ENCODE data around the gene PEX5L.

Gene PEX5L

GRCh38 chr3:179772297-179772696 is 264.4 kb downstream of the PEX5L start:
- H3K4me2 ChIP-seq (ENCODE audit: low read depth, low read length), result no peak overlapping the region

GRCh38 chr3:179771797-179772196 is 264.9 kb downstream of the PEX5L start:
- no peak overlapping the region for H3K9ac ChIP-seq (ENCODE audit: low read length)
- no peaks in the 10 kb centered on the region for H3K27me3 ChIP-seq (replicated peaks; ENCODE audit: insufficient read depth, low read length)
- H3F3A ChIP-seq (ENCODE audit: insufficient read depth, low read length), result no peaks in the 10 kb centered on the region
- no peak overlapping the region for H3K4me2 ChIP-seq (ENCODE audit: low read depth, low read length)
- H3K9me3 ChIP-seq (replicated peaks; ENCODE audit: insufficient read depth, low read length), result no peaks in the 10 kb centered on the region
- no peak for DNase-seq
- 0 out of 2 replicates have a peak, but pooled peaks cover 4% of the 10 kb centered on the region for H3K36me3 ChIP-seq (replicated peaks; ENCODE audit: insufficient read depth, low read length)
- H3K4me3 ChIP-seq (ENCODE audit: low read length), result no peak overlapping the region
- H3K27ac ChIP-seq (ENCODE audit: low read length), result no peak overlapping the region
- no peaks in the 10 kb centered on the region for H3K4me1 ChIP-seq (ENCODE audit: low read length)
- no peaks in the 10 kb centered on the region for H3K79me2 ChIP-seq (ENCODE audit: low read length)
- no peaks in the 10 kb centered on the region for H4K20me1 ChIP-seq (ENCODE audit: insufficient read depth, low read length)
- TF ChIP-seq EZH2phosphoT487 (IDR thresholded peaks at IDR 0.05; ENCODE audit: low read length) (no peak), CTCF (IDR thresholded peaks at IDR 0.05; ENCODE audit: low read length) (no peak), EZH2 (optimal IDR thresholded peaks at IDR 0.05; ENCODE audit: low read depth, low read length) (no peak)
- H3K9me2 ChIP-seq (replicated peaks; ENCODE audit: insufficient read depth, low read length), result no peaks in the 10 kb centered on the region
- H2AFZ ChIP-seq (ENCODE audit: low read length), result no peak overlapping the region

More at GRCh38 chr3:179772297-179772696, 264.4 kb downstream of the PEX5L start:
- no peak for DNase-seq
- no peaks in the 10 kb centered on the region for H4K20me1 ChIP-seq (ENCODE audit: insufficient read depth, low read length)
- no peaks in the 10 kb centered on the region for H3K4me1 ChIP-seq (ENCODE audit: low read length)
- H3K4me3 ChIP-seq (ENCODE audit: low read length), result no peak overlapping the region
- H3K9ac ChIP-seq (ENCODE audit: low read length), result no peak overlapping the region
- H3K36me3 ChIP-seq (replicated peaks; ENCODE audit: insufficient read depth, low read length), result 0 out of 2 replicates have a peak, but pooled peaks cover 4% of the 10 kb centered on the region
- no peaks in the 10 kb centered on the region for H3F3A ChIP-seq (ENCODE audit: insufficient read depth, low read length)
- no peaks in the 10 kb centered on the region for H3K9me3 ChIP-seq (replicated peaks; ENCODE audit: insufficient read depth, low read length)
- no peaks in the 10 kb centered on the region for H3K9me2 ChIP-seq (replicated peaks; ENCODE audit: insufficient read depth, low read length)
- TF ChIP-seq CTCF (IDR thresholded peaks at IDR 0.05; ENCODE audit: low read length), result no peak
- no peak for TF ChIP-seq EZH2 (optimal IDR thresholded peaks at IDR 0.05; ENCODE audit: low read depth, low read length)
- TF ChIP-seq EZH2phosphoT487 (IDR thresholded peaks at IDR 0.05; ENCODE audit: low read length), result no peak
- H3K27ac ChIP-seq (ENCODE audit: low read length), result no peak overlapping the region
- no peak overlapping the region for H2AFZ ChIP-seq (ENCODE audit: low read length)
- no peaks in the 10 kb centered on the region for H3K27me3 ChIP-seq (replicated peaks; ENCODE audit: insufficient read depth, low read length)
- no peaks in the 10 kb centered on the region for H3K79me2 ChIP-seq (ENCODE audit: low read length)

- Histone ChIP-seq H4K20me1 (ENCODE audit: insufficient read depth, low read length) (no peaks in the 10 kb centered on the region), H3F3A (ENCODE audit: insufficient read depth, low read length) (no peaks in the 10 kb centered on the region), H3K9me2 (replicated peaks; ENCODE audit: insufficient read depth, low read length) (no peaks in the 10 kb centered on the region), H3K27me3 (replicated peaks; ENCODE audit: insufficient read depth, low read length) (no peaks in the 10 kb centered on the region), H3K27ac (ENCODE audit: low read length) (no peak overlapping the region), H3K4me1 (ENCODE audit: low read length) (no peaks in the 10 kb centered on the region), H3K9ac (ENCODE audit: low read length) (no peak overlapping the region), H3K4me2 (ENCODE audit: low read depth, low read length) (no peak overlapping the region), H3K36me3 (replicated peaks; ENCODE audit: insufficient read depth, low read length) (0 out of 2 replicates have a peak, but pooled peaks cover 13% of the 10 kb centered on the region), H3K9me3 (replicated peaks; ENCODE audit: insufficient read depth, low read length) (no peaks in the 10 kb centered on the region), H3K79me2 (ENCODE audit: low read length) (no peaks in the 10 kb centered on the region), H2AFZ (ENCODE audit: low read length) (no peak overlapping the region), H3K4me3 (ENCODE audit: low read length) (no peak overlapping the region)
- DNase-seq, result no peak
- no peak for TF ChIP-seq CTCF (IDR thresholded peaks at IDR 0.05; ENCODE audit: low read length)
- TF ChIP-seq EZH2phosphoT487 (IDR thresholded peaks at IDR 0.05; ENCODE audit: low read length), result no peak
These were observed 267.1 kb downstream of the PEX5L start for GRCh38 chr3:179769411-179770247.

Measured in MM.1S (cell line).